ENCODE results near the gene CETP.
"Not testable (repeated sequence)": the region's sequence is repeated elsewhere in the genome, so short reads cannot be mapped to it uniquely, and the experiment has no call there.

CETP gene

DNA sequence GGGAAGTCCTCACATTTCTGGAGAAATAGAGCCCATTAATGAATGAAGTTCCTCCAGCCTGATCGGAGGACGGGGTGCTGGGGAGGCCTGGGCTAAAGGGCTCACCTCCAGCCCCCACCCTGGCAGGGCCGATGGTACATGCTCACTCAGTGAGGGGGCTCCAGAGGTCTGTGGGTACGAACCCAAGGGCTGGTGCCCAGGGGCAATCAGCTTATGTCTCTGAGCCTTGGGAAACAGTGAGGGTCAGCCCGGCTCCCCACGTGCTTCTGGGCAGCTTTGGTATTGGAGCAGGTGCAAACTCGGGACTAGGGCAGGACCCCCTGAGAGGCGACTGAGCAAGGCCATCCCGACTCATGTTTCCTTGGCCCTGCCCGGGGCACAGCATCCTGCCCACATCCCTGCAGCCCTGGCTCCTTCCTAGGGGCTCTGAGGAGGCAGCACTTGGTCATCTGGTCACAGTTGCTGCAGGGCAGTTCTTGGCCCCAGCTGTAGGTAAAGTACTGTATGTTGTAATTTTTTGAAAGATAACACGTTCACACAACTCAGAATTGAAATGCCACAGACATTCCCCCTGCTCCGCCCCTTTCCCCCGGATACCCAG is 969 bp upstream of the CETP start:
- DNase-seq (ENCODE audit: low spot score), result no peak

DNA sequence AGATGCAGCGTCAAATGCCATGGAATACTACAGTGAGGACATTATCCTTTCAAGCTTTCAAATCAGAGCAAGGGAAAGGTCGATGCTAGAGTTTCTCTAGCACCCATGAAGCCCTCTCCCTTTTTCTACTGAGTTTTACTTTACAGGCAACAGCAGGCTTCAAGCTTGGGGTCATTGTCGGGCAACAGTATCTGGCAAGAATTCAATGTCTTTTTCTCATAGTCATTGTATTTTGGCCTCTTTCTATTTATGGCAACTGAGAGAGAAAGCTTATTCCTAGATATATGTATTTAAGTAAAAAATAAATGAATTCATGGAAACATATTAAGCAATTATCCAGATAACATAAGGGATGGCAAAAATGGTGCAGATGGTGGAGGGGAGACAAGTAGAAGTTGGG is 364 bp upstream of the CETP start:
- DNase-seq (ENCODE audit: low spot score), result no peak

- peak; percentile 94 for DNase-seq (ENCODE audit: low spot score)
These were observed 2.7 kb downstream of the CETP start for GRCh38 chr16:56964243-56965148.

DNA sequence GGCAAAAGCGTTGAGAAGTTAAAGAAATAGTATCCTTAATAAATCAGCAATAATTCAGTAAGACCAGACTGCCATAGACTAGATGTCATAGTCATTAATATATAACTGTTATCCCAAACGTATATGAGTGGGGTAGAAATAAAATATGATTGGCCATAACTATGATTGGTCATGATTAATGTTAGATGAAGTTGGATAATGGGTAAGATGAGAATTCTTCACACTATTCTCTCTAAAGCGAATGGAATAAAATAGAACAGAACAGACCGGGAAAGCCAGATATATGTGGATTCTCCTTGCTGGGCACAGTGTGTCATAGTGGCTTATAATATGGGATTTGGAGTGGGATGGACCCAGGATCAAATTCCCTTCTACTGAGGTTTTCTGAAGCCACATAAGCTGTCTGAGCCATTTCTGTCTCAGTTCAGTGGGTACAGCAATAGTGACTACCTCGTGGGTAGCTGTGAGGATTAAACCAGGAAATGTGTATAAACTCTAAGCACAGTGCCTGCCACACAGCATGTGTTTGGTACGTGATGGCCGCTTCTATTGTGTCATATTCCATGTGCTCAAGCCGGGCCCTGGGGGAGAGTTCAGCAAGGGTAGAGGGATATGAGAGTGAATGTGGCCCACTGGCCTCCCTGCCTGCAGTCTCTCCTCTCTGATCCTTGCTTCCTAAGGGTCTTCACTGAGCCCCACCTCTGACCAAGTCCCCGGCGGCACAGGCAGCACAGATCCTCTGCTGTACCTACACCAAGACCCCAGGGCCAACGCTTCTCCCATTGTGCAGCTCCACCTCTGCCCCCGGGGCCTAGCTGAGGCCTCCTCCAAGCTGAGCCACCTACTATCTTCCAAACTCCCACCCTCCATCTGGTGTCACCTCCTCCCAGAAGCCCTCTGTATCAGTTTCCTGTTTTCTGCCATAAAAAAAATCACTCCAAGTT is 3.7 kb downstream of the CETP start:
- no peak for DNase-seq (ENCODE audit: low spot score)

DNA sequence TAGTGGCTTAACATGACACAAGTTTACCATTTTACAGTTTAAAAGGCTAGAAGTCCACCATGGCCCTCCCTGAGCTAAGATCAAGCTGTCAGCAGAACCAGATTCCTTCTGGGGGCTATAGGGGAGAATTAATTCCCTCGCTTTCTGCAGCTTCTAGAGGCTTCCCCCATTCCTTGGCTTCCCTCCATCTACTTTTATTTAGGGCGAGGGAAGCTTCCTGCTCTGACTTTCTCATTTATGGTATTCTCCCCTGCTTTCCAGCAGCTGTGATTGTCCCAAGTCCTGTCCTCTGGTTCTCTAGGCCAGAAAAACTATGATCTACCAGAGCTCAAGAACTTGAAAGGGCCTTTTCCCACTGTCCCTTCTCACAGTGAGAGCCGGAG is 4.3 kb downstream of the CETP start:
- no peak for DNase-seq (ENCODE audit: low spot score)

- no peak for DNase-seq (ENCODE audit: low spot score)
These were observed 6.0 kb downstream of the CETP start for GRCh38 chr16:56967733-56968132.

- no peak for DNase-seq (ENCODE audit: low spot score)
These were observed 8.0 kb downstream of the CETP start for GRCh38 chr16:56969769-56970168.

DNA sequence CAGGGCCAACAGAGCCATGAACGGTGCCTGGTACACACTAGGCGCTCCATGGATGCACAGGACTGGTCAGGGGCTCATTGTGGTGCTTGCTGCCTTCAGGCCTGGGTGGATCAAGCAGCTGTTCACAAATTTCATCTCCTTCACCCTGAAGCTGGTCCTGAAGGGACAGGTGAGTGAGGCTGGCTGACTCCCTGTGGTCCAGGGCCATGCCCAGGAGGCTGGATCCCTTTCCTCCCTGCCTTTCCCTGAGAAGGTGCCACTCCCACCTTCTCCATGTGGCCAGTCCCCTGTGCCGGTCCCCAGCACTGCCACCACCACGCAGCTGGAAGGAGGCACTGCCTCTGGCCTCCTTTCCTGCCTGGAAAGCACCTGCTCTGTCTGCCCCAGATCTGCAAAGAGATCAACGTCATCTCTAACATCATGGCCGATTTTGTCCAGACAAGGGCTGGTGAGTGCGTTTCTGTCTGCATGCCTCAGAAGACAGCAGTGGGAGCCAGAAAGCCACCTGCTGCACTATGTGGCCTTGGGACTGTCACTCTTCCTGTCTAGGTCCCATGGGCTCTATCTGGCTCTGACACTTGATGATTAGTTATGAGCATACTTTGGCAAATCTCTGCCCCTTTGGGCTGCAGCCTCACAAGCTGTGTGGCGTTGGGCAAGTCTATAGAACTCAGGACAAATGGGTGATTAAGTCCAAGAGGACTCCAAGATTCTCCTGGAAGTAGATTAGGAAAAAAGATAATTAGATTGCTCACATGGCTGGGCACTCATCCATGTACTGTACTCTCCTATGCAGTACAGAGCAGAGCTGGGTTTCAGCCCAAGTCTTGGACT is 9.4 kb downstream of the CETP start:
- DNase-seq (ENCODE audit: low spot score), result no peak

- DNase-seq (ENCODE audit: low spot score), result no peak
These were observed 10.0 kb downstream of the CETP start for GRCh38 chr16:56971768-56972043.

DNA sequence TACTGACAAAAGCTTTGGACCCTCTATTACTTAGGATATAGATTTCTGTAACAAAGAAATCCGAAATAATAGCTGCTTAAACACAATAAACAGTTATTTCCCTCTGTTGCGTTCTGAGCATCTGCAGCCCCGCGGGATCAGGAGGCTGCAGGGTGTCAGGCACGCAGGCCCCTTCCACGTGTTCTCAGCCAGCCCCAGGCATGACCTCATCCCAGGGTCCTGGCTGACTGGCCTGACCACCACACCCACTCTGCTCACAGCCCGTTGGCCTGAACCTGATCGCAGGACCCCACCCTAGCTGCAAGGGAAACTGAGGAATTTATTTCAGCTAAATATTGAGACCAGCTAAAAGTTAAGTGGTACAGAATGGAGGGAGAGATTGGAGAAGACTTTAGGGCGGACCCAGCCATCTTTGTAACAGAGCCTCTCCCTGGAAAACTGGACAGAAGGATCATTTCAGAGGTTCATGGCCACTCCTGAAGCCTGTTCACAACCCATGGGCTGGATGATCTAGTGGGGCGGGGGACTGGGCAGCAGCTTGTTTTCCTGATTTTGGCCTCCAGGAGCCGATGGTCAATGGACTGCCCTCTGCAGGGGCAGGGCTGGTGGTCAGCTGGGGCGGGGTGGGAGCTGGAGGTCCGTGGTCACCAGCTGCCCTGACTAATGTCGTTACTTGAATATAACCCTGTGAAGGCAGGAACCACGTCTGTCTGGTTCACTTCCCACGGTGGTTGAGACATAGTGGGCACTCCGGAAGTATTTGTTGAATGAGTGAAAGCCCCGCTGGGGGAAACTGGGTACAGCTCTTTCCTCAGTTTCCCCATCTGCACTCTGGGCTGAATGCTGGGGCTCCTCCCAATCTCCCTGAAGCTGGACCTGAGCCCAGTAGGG is 10.9 kb downstream of the CETP start:
- DNase-seq (ENCODE audit: low spot score), result no peak

- no peak for DNase-seq (ENCODE audit: low spot score)
These were observed 11.5 kb downstream of the CETP start for GRCh38 chr16:56973294-56973689.

GRCh38 chr16:56973899-56974298 is 12.1 kb downstream of the CETP start:
- DNase-seq (ENCODE audit: low spot score), result not testable (repeated sequence)

DNA sequence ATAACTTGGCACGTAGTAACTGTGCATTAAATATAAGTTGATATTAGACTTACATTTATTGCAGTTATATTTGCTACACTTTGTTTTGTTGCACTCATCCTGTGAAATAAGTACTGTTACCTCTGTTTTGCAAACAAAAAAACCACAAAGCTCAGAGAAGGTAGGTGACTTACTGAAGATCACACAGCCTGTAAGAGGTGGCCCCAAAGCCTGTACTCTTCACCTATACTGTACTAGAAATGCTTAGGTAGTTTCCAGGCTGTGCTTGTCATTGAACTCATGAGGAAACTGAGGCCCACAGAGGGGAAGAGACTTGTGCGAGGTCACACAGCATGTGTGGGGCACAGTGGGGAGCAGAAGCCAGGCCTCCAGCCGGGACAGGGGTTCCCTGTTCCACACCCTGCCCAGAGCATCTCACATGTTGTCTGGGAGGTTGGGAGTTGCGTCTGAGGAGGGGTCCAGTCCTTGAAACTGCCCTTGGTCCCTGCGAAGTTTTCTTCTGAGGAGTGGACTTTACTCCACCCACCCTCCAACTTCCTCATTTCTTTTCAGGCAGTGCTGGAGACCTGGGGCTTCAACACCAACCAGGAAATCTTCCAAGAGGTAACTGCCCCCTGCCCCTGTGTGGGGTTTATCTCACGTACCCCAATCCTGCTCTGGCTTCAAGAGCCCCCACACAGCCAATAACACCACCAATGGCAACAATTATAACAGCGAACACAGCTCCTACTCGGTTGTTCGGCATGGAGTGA is 13.0 kb downstream of the CETP start:
- no peak for DNase-seq (ENCODE audit: low spot score)

DNA sequence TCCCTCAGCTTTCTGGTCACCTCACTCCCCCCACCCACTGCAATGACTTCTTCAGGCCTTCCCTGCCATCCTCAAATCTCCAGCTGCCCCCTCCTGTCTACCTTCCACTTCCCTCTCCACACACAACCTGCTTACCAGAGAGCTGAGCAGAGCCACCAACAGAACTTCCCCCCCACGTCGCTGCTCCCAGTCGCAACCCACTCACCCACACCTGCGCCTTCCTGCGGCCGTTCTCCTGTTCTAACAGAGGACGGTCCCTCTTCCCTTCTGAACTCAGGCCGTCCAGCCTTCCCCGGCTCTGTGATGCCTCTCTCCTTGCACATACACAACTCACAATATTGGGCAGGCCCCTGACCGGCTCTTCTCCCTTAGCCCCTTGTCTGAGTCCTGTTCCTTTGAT is 14.0 kb downstream of the CETP start:
- no peak for DNase-seq (ENCODE audit: low spot score)

DNA sequence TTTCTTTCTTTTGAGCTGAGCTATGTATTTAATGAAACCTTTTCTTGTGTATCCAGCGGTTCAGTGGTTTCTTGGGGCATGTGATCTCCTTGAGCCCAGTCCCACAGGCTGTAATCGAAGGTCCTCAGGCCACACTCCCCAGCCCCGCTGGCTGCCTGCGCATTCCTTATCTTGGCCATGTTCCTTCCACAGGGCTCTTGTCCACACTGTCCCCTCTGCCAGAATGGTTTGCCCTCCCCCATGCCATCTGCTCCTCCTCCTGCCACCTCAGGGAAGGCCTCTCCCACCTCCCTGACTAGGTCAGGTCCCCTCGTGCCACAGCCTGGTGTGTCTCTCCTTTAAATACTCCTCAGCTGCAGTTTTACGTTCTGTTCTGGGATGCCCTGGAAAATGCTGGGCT is 15.5 kb downstream of the CETP start:
- no peak for DNase-seq (ENCODE audit: low spot score)

GRCh38 chr16:56977823-56978430 is 16.2 kb downstream of the CETP start:
- DNase-seq (ENCODE audit: low spot score), result no peak

DNA sequence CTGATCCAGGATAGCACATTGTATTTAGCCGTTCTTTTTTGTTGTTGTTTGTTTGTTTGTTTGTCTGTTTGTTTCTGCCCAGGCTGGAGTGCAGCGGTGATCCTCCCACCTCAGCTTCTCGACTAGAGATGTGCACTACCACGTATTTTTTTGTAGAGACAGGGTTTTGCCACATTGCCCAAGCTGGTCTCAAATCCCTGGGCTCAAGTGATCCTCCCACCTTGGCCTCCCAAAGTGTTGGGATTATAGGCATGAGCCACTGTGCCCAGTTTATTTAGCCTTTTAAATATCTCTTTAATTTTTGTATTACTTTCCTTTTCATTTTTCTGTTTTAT is 18.4 kb downstream of the CETP start:
- DNase-seq (ENCODE audit: low spot score), result no peak

- DNase-seq (ENCODE audit: low spot score), result no peak
These were observed 19.3 kb downstream of the CETP start for GRCh38 chr16:56980792-56981724.

Data from CD4-positive, alpha-beta T cell treated with Interleukin-2 at 100 ng/mL for 4 hours (primary cell).